ENCODE measurements around the gene SP7.

DNA sequence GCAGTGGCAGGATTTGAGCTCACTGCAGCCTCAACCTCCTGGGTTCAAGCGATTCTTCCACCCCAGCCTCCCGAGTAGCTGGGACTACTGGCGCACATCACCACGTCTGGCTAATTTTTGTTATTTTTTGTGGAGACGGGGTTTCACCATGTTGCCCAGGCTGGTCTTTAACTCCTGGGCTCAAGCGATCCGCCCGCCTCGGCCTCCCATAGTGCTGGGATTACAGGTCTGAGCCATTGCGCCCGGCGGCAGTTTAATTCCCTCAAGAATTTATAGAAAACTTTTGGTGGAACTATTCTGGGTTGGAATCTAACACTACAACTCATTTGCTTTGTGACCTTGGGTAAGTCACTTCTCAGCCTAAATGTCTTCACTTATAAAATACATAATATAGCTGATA, 42.1 kb upstream of the SP7 start:
- TF ChIP-seq, protein P1, sequence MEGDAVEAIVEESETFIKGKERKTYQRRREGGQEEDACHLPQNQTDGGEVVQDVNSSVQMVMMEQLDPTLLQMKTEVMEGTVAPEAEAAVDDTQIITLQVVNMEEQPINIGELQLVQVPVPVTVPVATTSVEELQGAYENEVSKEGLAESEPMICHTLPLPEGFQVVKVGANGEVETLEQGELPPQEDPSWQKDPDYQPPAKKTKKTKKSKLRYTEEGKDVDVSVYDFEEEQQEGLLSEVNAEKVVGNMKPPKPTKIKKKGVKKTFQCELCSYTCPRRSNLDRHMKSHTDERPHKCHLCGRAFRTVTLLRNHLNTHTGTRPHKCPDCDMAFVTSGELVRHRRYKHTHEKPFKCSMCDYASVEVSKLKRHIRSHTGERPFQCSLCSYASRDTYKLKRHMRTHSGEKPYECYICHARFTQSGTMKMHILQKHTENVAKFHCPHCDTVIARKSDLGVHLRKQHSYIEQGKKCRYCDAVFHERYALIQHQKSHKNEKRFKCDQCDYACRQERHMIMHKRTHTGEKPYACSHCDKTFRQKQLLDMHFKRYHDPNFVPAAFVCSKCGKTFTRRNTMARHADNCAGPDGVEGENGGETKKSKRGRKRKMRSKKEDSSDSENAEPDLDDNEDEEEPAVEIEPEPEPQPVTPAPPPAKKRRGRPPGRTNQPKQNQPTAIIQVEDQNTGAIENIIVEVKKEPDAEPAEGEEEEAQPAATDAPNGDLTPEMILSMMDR (IDR thresholded peaks at IDR 0.05) = no peak
- no peak for TF ChIP-seq POLR2A (IDR thresholded peaks at IDR 0.05)

Data from esophagus squamous epithelium (tissue), 4 donors.